HG03521 (cell line): ENCODE results near the gene RPRD1B.

ENCODE experiments used
- ATAC-seq: cut with Tn5 transposase; IDR thresholded peaks from one replicate; pipeline ENCODE4 v1.9.1; 2021; ENCODE audit warnings: mild to moderate bottlenecking, moderate library complexity; ENCODE audit not compliant: unreplicated experiment

RPRD1B gene, protein sequence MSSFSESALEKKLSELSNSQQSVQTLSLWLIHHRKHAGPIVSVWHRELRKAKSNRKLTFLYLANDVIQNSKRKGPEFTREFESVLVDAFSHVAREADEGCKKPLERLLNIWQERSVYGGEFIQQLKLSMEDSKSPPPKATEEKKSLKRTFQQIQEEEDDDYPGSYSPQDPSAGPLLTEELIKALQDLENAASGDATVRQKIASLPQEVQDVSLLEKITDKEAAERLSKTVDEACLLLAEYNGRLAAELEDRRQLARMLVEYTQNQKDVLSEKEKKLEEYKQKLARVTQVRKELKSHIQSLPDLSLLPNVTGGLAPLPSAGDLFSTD

DNA sequence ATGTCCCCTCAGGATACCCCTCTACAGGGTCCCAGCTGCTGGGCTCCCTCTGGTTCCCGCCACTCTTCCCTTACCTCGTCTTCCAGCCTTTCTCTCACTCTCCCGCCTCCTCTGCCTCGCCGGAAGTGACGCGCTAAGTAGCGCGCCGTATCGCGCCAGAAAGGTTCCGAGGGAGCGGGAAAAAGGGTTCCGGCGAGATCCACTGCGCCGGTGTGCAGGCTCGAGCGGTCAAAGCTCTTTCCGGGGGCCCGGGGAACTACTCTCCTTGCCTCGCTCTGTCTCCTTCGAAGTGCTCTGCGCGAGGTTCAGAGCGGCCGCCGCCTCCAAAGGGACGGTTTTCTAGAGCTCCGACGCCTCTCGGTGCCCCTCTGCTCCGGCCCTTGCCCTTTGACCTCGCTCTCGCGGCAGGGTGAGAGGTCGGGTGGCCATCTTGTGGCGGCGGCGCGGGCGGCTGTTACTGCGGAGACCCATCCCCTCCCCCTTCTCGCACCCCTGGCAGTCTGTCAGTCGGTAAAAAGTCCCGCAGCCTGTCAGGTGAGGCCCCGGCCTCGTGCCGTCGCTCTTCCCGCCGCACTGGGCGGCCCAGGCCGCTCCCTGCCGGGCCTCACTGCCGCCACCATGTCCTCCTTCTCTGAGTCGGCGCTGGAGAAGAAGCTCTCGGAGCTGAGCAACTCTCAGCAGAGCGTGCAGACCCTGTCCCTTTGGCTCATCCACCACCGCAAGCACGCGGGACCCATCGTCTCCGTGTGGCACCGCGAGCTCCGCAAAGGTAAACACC, at the start of gene RPRD1B, which contains the start of gene TTI1:
RPRD1B (plus strand) TSS at position 417 of the 778 bp plus-strand sequence; CDS start at position 619, 202 bp downstream.
TTI1 (minus strand) TSS at position 127 of the 778 bp plus-strand sequence. CDS start 19,640 bp downstream, outside the sequence.
- peak; percentile 74 for ATAC-seq

DNA sequence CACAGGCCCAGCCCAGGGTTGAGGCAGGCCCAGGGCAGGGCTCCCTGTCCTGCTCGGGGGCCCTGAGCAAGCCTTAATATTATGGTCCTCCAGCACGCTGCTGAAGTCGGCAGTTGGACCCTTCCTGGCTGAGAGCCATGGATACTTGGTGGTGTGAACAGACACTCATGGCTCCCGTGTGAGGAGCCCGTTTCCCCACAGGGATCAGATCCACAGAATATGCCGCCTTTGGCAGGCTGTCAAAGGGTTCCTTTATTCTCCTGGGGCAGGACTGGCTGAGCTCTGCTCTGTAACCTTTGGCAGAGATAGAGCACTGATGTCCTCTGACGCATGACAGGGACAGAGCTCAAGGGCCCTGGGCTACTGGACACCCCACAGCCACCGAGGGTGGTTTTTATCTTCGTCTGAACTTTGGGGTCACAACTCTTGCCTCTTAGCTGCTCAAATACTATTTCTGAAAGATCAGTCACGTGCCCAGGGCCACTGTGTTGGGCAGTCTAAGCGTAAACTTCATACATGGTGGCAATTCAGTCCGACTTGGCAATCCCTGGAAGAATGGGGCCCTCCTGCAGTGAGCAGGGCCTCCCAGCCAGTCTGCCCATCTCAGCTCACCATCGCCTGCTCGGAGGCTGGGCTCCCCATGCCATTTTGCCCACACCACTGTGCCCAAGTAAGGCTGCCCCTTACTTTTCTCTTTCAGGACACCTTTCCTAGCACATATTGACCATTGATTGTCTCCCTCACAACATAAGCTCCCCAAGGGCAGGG, 49.3 kb upstream of the RPRD1B start:
- ATAC-seq, result no peak

DNA sequence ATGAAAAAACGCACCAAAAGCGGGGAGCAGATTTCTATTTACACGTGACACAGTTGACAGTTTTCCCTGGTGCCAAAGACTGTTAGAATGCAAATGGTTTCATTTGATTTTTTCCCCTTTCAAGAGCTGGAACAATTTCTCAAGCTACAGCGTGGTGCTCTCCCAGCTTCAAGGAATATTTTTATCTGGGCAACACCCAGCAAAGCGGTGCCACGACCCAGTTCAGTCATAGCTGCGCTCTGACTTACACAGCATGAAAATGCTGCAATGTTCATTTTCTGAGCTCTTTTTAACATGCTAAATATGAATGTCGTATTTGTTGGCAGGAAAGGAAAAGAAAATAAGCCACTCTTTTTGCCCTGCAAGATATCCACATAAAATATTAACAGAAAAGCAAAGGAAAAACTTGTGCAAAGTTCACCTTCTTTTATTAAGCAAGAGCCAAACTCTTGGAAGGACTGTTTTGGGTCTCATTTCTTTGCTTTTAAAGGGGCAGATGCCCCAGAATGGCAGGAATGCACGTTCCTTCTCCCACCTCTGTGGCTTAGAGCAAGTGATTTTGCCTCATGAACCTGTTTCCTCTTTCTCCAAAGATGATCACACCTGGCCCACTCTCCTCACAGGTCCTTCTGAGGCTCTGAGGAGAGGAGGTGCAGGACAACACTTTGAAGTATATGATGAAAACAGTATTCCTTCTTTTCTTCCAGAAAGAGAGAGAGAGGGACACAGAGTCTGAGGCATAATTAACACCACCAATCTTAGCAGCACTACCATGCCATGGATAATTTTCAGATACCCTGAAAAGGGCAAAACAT, 47.3 kb upstream of the RPRD1B start:
- no peak for ATAC-seq

DNA sequence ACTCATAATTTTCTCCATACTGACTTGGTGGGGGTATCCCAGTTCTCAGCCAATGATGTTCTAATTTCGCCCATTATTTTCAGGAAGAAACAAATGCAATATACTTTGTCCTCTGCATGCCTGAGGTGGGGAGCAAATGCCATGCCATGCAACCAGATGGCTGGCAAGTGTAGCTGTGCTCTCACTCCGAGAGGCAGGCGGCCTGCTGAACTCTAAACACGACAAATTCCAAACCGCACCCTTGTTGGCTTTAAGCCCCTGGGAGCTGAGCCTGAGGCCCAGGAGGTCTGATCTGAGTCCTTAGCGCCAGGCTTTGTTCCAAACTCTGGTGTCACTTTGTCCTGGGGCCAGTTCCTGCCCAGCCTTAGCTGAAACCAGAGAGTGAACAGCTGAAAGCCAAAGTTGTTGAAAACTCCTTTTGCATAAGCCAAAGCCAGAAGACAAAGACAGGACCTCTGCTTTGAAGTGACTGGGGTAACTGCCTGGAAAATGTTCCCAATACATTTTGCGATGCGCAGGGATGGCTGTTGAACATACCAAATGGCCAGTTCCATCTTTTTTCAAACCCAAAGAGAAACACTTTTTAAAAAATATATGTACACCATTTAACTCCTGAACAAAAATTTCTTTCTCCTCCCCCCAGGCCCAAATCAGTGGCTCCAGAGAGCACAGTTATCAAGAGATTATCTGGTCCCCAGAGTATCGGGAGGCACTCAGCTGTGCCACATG, 46.5 kb upstream of the RPRD1B start:
- no peak for ATAC-seq

DNA sequence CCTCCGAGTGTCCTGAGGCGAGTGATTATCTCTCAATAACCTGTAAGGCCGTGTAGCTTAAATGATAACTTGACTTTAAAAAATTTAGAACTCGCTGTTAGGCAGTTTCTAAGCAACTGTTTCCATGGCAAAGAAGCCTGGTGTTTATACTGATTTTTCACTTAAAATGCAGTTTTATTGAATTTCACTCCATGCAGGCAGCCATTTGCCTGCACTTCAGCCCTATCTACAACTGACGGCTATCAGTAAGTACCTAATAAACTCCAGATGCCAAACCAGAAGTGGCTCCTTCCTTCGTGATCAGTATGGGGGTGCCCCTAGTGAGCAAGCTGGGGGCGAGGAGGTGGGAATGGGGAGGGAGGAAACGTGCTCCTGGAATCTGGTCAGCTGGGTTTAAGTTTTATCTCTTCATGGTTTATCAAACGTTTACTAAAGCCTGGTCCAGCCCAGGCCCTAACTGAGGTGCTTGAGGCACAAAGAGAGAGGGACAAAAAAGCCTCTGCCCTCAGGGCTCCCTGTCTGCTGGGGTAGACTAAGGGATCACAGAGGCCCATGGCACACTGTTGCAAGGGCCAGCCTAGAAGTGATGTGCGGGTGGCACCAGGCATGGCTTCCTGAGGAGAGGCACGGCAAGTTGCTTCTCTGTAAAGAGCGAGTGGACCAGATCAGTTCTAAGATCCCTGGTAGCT, 45.8 kb upstream of the RPRD1B start:
- ATAC-seq, result no peak

DNA sequence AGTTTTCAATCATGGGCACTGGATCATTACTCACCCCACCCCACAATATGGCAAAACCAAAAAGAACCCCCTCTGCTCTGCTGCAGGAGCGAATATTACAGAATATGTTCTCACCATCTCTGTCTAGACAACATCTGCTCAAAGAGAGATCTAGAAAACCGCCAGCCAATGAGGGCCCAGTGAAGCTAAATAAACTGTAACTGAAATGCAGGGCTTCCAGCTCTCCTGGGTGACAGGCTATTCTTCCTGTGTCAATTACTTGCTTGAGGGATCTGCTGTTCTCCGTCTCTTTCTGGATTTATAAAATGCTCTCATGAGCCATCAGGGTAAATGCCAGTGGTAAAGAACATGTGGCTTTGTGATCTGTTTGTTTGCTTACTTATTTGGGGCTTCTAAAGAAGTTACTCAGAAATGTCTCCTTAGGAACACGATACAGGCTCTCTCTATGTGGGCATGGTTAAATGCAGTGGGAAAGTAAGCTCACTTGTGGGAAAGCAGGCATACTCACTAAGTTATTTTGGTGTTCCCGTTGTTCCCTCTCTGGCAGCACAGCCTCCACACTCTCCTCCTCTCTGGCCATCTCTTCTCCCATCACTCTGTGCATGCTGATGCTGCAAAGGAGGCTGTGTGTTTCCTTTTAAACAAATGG, 45.1 kb upstream of the RPRD1B start:
- no peak for ATAC-seq

DNA sequence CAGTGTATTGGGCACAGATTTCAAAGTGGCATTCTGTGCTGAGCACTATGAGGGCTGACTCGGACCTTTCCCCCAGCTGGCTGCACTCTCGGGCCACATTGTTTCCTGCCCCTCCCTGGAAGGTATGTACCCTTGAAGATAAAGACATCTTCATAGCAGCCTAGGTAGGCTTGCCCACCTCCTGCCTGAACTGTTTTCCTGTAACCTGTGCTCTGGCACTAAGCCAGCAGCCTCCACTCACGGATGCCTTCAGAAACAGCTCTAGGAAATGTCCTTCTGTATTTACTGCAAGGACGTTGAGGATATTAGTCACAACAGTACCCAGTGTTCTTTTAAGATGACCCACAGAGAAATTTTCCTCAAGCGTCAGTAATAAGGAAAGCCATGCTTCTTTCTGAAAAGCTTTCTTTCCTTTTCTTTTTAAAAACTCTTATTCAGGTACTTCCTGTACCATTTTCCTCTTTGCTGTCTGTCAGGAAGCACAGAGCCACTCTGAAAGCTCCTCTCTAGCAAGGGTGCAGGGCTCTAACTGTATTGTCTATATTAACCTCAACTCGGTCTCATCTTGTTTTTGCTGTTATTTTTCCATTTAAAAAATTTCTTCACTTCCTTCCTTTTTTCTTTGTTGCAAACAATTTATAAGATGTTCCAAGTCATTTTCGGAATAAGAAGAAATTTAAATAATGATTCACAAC, 43.8 kb upstream of the RPRD1B start:
- ATAC-seq, result no peak

DNA sequence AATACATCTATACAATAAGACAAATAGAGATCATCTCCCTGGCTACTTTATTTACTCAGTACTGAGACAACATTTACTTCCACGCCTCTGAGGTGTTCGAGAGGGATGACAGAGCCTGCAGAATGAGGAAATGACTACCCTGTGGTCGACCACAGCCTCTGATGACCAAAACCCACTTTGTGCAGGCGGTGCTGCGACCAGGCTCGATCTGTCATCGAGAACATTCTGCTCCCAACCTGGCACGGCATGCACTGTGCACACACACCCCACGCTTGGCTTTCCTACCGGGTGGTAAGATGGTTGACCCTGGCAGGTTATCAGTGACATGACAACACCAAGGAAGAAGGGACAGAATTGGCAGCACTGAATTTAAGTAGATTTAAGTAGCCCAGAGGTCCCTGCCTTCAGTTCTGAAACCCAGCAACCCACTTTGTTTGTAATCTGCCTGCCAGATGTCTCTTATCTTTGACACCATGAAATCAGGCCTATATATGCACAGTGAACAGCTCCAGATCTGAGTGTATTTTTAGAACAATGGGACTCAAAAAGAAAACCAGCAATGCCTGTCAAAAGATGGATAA, 42.9 kb upstream of the RPRD1B start:
- peak; percentile 85 for ATAC-seq

DNA sequence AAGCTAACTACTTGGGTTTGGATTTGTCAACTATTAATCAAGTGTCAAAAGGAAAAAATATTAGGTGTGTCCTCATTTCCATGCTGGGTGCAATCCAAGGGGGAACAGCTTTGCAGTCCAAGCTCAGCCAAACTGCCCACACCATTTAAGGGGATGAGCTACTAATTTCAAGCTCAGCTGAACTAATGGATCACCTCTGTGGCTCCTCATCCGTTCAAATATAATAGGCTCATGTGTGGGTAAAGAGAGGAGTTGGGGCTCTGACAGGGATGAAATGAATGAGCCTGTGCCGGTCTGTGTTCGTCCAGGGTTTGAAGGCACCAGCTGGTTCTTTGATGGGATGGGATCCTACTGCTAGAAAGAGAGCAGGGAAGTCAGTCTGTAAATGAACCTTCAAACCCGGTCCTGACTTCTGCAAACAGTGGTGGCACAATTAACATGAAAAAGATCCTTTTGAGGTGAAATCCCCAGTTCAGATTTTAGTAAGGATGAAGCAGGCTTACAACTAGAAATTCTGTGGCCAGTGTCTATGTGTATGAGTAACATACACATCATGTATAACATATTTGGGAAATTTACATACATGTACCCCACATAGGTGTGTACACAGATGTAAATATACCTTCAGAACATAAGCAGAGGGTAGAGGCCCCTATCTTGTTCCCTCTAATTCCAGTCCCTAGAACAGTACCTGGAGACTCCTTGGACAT, 42.2 kb upstream of the RPRD1B start:
- no peak for ATAC-seq

DNA sequence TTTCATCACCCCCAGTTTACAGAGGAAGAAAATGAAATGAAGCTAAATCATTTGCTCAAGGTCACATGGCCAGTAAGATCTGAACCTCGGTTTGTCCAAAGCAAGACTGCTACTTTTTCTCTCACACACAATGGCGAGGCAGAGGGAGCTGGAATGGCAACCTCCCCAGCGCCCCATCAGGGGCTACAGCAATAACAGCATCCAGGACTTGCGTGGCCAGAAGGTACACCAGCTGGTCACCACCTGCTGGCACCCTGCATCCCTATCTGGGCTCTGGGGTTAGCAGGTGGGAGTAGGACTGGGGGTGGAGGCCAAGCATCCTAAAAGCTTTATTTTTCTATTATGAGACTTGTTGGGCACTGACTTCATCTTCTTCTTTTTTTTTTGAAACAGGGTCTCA, 41.6 kb upstream of the RPRD1B start:
- no peak for ATAC-seq

DNA sequence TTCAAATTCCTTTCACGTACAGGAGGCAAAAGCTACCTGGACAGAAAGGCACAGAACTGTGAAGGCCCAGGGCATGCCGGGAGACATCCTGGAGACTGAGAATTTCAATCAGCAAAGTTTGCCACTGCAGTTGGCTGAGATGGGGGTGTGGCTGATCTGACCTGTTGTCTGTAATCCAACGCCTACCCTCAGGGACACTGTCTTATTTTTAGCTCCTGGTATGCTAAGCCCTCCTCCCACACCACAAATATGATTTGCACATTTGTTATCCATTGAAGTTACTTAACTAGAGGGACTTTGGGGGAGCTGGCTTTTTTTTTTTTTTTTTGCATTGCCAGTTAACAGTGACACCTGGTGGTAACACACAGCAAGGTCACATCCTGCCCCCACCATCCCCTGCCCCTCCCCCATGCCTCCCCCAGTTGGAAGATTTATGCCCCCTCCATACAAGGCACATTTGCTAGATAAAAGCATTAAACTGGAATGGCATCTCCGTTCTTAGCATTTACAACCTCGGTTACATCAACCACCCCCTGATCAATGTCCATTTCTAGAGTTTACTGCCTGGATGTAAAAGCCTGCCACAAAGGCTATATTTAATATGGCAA, 40.6 kb upstream of the RPRD1B start:
- no peak for ATAC-seq

DNA sequence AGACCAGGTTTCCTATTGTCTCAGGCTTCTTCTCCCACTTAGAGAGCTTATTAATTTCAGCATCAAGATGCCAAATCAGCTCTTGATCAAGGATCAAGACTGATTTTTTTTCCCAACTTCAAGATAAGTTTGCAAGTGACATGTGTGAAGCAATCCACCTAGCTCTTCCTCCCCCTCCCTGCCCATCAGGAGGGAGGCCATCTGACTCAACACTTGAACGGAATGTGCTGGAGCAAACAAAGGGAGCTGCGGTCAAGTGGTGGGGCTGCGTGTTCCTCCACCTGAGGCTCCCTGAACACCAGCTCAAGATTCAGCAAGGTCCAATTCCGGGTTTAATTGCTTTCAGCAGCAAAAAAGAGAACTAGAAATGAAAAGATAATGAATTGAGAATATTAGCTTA, 39.0 kb upstream of the RPRD1B start:
- no peak for ATAC-seq

DNA sequence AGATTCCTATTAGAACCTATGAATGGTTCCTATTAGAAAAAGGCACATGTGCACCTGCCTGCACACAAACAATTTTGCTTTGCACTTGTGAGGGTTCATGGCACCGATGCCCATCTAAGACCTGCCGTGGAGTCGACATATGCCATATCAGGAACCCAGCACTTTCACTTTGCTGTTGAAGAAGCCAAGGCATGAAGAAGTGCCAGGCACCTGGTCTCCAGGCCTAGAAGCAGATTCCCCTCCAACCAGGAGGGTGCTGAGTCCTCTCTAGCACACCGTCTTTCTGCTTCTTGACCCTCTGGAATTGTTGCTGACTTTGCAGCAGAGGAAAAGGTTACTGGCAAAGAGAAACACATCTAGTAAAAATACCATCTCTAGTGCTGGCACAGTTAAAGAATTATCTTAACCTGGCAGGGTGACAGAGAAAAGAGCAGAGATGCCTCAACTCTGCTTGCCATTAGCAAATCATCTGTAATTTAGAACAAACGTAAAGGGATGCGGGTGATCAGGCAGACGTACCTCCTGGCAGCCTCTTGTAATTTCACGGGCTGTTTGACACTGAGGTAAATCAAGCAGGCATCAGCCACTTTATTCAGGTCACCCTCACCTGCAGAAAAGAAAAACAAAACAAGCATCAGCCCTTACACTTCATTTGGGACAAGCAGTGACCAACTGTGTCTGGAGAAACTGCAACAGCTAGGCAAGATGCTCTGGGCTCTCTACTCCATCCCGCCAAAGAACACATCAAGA, 37.5 kb upstream of the RPRD1B start:
- no peak for ATAC-seq

DNA sequence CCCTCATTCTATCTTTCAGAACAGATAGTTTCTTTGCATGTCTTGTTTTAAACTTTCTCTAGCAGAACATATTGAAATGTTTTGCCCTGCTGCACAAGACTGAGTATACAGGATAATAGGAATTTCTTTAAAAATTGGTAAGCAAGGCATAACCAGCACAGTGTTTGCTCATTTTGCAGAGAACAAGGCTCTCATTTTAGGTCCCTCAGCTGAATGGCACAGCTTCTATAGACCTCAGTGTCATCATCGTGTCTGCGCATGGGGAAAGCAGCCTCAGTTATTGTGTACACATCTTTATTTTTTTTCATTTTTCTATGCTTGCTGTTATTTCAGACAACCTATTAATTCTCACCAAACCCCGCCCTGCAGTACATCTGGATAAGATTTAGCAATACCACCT, 36.0 kb upstream of the RPRD1B start:
- no peak for ATAC-seq

DNA sequence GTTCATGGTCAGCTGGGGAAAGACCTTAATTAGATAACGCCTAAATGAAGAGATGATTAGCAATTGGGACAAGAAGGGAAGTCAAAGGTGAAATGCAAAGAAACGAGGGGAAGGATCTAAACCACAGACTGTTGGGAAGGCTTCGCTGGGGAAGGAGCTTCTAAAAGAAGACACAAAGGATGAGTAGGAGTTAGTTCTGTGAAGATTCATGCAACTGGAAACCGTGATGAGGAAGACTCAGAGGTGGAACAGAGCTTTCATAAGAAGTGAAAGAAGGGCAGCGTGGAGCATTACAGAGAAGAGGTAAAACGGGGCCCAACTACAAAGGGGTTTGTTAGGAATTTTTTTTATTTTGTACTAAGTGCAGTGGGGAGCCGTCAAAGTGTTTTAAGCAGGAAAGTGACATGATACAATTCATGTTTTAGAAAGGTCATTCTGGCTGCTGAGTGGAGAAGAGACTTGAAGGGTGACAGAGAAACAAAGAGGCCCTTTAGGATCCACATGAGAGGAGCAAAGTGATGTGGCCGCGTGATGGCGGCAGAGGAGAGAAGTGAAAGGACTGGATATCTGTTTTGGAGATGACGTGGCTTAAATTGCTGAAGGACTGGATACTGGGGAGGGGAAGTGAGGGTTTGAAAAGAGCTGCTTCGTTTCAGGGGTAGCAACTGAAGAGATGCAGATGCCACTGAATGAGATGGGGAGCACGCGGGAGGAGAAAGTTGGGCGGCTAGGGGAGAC, 33.9 kb upstream of the RPRD1B start:
- ATAC-seq, result no peak
